Mucosa of descending colon (tissue), 3 donors: ENCODE data around the gene LLGL1. TPM values are rescaled to one million over a fixed set of nuclear protein-coding genes. Genes with fewer than 3 reads are reported as not detected.
A peak's percentile ranks its signal among the peaks of the same experiment; 100 is the strongest.

Source experiments
- ATAC-seq: fragments of 200-7000 bp; cut with Tn5 transposase; one replicate; pipeline ENCODE4 v1.9.1; 2020; ENCODE audit warnings: mild to moderate bottlenecking, moderate library complexity
- DNase-seq, 3 donors: peaks; one replicate each; pipeline ENCODE4 v3.0.0-alpha.2; 2020
- H3K36me3 ChIP-seq: fragments of 200-600 bp; one replicate; pipeline ENCODE4 v1.8.0; 2021; ENCODE audit warnings: low read depth, mild to moderate bottlenecking
- H3K4me1 ChIP-seq: fragments of 200-600 bp; one replicate; pipeline ENCODE4 v1.8.0; 2021; ENCODE audit warnings: low read depth, mild to moderate bottlenecking
- H3K4me3 ChIP-seq: fragments of 200-600 bp; one replicate; pipeline ENCODE4 v1.8.0; 2021; ENCODE audit warnings: mild to moderate bottlenecking
- H3K9me3 ChIP-seq: fragments of 200-600 bp; one replicate; pipeline ENCODE4 v1.8.0; 2021; ENCODE audit warnings: mild to moderate bottlenecking
- CTCF ChIP-seq: fragments of 200-600 bp; IDR thresholded peaks from one replicate; pipeline ENCODE4 v1.8.0; 2022; ENCODE audit warnings: antibody characterized with exemption, mild to moderate bottlenecking
- intact Hi-C, 2 donors: fragments of 100-400 bp; cut with DNase I in 1 of 2; cut with micrococcal nuclease in 1 of 2; formaldehyde crosslinking; loops; one replicate each; pipeline versions ENCODE4 v1.11.0 to v1.11.1; 2022; cut with DNase I, micrococcal nuclease
- long read RNA-seq, 2 donors: library from polyadenylated mRNA; unstranded; transcript quantifications; one replicate each; pipeline ENCODE4 v2.0.0, GENCODE V29; 2019 to 2021
- total RNA-seq, 3 donors: library from RNA; stranded (reverse); fragmentation: NEBNext Ultra II Directional in 2 of 3; extraction: Animal tissue kit (Norgen Biotek cat#: 25700) in 2 of 3; gene quantifications; one replicate each; pipeline versions ENCODE4 v1.2.1 to v1.2.4, GENCODE V29; 2021 to 2023
- donor health status: DM: no; HTN: no; CAD: no; lungs with moderate emphysema.
- donor health status: DM: no; HTN: no; CAD: no.
- donor health status: DM: no; HTN: yes; CAD: no.

Gene LLGL1
- 10 to 100 TPM in 2 of 3 donors, 1 to 10 TPM in 1; 6.7 to 15.1 (median 10.3) TPM for total RNA-seq
- long read RNA-seq, donor 1, partial matches to known transcripts, result 1 of 1 reads
- long read RNA-seq, donor 1, other reads (novel, unspliced or antisense), result 0 of 1 reads
- long read RNA-seq, donor 2, result 0 reads

GRCh38 chr17:18225121-18225641 is at the start of gene LLGL1:
TSS of gene LLGL1 (plus strand) at chr17:18225635. CDS start at chr17:18225683, 48 bp downstream.
- Histone ChIP-seq H3K4me3 (peak within 1 kb of the TSS; percentile 28), H3K4me1 (no peaks in the 10 kb centered on the region), H3K9me3 (no peaks in the 10 kb centered on the region), H3K36me3 (no peaks in the 10 kb centered on the region)
- TF ChIP-seq CTCF, result no peak
- DNase-seq (peak; percentile 97 to 98 (median 97)), ATAC-seq (peak; percentile 98)
- intact Hi-C loops, result no loop called here

- Histone ChIP-seq H3K36me3 (no peaks in the 10 kb centered on the region), H3K4me3 (no peak overlapping the region), H3K9me3 (no peaks in the 10 kb centered on the region), H3K4me1 (peaks cover 5% of the 10 kb centered on the region)
- intact Hi-C loops, result no loop called here
- no peak for TF ChIP-seq CTCF
- ATAC-seq, result no peak
- DNase-seq, result no peak
Observed at GRCh38 chr17:18176176-18176575, 49.3 kb upstream of the LLGL1 start.

- ATAC-seq (no peak), DNase-seq (no peak)
- no peaks in the 10 kb centered on the region for H3K9me3 ChIP-seq
- no peaks in the 10 kb centered on the region for H3K36me3 ChIP-seq
- TF ChIP-seq CTCF, result no peak
- intact Hi-C loops, result no loop called here
- H3K4me3 ChIP-seq, result no peak overlapping the region
- peaks cover 9% of the 10 kb centered on the region for H3K4me1 ChIP-seq
Observed at GRCh38 chr17:18177133-18177532, 48.3 kb upstream of the LLGL1 start.

GRCh38 chr17:18177722-18178121 is 47.7 kb upstream of the LLGL1 start:
- ATAC-seq (no peak), DNase-seq (no peak)
- Histone ChIP-seq H3K4me3 (no peak overlapping the region), H3K36me3 (peaks cover under 1% of the 10 kb centered on the region), H3K4me1 (peaks cover 10% of the 10 kb centered on the region), H3K9me3 (no peaks in the 10 kb centered on the region)
- no peak for TF ChIP-seq CTCF
- intact Hi-C loops, result no loop called here

GRCh38 chr17:18179196-18179595 is 46.2 kb upstream of the LLGL1 start:
- ATAC-seq (no peak), DNase-seq (no peak)
- Histone ChIP-seq H3K9me3 (no peaks in the 10 kb centered on the region), H3K4me1 (peaks cover 10% of the 10 kb centered on the region), H3K36me3 (peaks cover 5% of the 10 kb centered on the region), H3K4me3 (no peak overlapping the region)
- intact Hi-C loops, result no loop called here
- TF ChIP-seq CTCF, result no peak

GRCh38 chr17:18179804-18180203 is 45.6 kb upstream of the LLGL1 start:
- ATAC-seq, result no peak
- Histone ChIP-seq H3K4me1 (peaks cover 10% of the 10 kb centered on the region), H3K36me3 (peaks cover 5% of the 10 kb centered on the region), H3K9me3 (no peaks in the 10 kb centered on the region), H3K4me3 (no peak overlapping the region)
- TF ChIP-seq CTCF, result no peak
- intact Hi-C loops, result no loop called here
- no peak for DNase-seq
